GM12801 (cell line): ENCODE data around the gene TRAPPC11.

Experiments used
- CTCF ChIP-seq: IDR thresholded peaks from one replicate; pipeline ENCODE4 v1.5.1; 2011; ENCODE audit warnings: control low read depth; ENCODE audit not compliant: insufficient read length; ENCODE audit errors: extremely low read depth

The TRAPPC11 gene

GRCh38 chr4:183639291-183639690 lies 19.8 kb upstream of the TRAPPC11 start:
- TF ChIP-seq CTCF, result no peak

GRCh38 chr4:183645326-183645725 lies 13.8 kb upstream of the TRAPPC11 start:
- no peak for TF ChIP-seq CTCF

DNA sequence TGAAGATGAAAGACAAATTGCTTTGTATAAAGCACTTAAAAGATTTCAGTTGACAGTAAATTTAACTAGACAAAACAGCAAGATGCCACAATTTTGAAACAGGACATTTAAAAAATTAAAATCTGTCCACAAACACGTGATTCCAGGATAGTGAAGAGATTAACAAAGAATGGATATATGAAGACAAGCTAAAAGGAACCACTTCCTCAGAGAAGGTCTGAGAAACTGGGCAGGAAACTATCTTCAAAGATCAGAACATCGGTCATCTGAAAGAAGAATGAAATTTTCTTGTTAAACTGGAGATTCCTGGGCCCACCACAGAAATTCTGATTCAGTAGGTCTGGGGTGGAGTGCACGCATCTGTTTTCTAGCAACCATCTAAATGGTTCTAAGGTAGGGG lies 1.5 kb upstream of the TRAPPC11 start:
- TF ChIP-seq CTCF, result no peak

- TF ChIP-seq CTCF, result no peak
These were observed 598 bp upstream of the TRAPPC11 start for GRCh38 chr4:183658362-183659028.

GRCh38 chr4:183659872-183660242 lies 764 bp downstream of the TRAPPC11 start:
- no peak for TF ChIP-seq CTCF

GRCh38 chr4:183666088-183666487 lies 7.0 kb downstream of the TRAPPC11 start:
- no peak for TF ChIP-seq CTCF

GRCh38 chr4:183670251-183670650 lies 11.2 kb downstream of the TRAPPC11 start:
- TF ChIP-seq CTCF, result no peak
